NCI-H774 (cell line): ENCODE measurements around the gene MAGIX.

Experiments used
- DNase-seq: peaks from one replicate; lab custom pipeline; 2025; lab: John Stamatoyannopoulos, UW

MAGIX gene

DNA sequence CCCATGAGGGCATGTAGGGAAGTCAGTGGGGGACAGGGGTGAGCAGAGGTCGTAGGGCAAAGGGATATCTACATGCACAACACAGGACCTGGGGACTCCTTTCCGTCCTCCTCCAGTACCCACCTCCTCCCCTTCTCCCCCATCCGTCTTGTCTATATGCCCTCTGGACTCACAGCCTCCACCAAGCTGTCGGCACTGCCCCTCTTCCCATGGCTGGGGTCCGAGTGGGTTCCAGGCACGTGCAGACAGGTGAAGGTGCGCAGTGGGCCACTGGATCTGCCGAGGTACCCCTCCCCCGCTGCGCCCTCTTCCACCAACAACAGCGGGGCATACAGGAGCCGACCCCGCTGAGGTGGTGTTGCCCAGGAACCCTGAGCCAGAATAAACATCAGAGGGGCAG, 42.9 kb downstream of the MAGIX start:
- no peak for DNase-seq

DNA sequence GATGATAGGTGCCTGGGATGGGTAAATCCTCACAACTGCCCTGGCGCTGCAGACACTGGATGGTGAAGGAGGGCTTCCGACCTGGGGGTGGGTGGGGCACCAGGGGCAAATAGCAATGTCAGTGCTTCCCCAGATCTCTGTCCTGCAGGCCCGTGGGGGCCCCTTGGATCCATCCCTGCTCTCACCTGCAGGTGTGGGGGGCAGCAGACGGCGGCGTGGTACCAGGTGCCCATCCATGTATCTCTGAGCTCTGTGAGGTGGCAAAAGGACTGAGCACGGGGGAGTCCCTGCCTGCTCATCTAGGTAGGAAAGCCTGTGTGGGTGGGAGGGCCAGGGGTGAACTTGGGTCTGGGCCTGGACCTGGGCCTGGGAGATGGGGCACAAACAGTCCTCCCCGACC, 44.0 kb downstream of the MAGIX start:
- no peak for DNase-seq

DNA sequence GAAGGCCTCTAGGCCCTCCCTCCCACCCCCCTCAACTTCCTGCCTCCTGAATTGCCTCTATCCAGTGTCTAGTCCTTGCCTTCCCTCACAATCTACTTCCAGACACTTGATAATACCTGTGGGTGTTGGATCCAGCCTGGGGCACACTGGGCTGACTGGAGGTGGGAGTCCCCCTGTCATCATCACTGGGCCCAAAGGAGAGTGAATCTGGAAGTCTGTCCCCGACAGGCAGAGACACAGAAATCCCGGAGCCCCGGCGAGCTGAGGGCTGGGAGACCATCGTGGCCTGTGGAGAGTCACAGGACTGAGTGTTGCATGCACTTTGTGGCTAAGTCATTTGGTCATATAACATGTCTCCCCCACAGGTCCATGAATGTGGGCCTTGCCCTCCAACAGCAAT, 45.8 kb downstream of the MAGIX start:
- no peak for DNase-seq

DNA sequence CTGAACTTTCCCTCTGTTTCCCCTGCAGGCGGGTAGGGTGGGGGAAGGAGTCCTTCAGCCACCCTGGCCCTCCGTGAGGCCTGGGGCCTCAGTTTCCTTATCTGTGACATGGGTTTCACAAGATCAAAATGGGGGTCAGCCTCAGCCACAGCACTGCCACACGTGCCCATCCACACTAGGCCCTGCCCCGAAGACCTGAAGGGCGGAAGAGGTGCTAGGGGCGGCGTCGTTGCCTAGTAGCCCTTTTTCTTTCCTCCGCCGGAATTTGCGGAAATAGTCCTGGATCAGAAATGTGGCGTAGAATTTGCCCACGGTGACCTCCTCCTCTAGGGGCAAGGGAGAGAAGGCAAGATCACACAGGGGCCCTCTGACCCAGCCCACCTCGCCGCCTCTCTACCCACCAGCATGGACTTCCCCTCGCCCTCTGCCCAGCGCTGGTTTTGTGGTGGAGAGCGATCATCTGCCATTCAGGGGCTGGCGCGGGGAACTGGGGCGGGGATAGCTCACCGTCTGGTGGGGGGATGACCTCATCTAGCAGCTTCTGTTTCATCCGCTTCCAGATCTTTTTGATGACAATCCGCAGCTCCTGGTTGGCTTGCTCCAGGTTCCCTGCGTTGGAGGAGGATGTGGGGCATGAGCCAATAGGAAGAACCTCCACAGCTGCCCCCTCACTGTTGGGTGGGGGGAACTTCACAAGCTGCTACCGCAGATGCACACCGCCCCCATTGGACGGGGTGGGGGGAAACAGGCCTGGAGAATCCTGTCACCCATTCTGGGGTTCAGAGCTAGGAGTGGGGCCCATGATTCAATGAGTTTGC, 47.1 kb downstream of the MAGIX start:
- no peak for DNase-seq

DNA sequence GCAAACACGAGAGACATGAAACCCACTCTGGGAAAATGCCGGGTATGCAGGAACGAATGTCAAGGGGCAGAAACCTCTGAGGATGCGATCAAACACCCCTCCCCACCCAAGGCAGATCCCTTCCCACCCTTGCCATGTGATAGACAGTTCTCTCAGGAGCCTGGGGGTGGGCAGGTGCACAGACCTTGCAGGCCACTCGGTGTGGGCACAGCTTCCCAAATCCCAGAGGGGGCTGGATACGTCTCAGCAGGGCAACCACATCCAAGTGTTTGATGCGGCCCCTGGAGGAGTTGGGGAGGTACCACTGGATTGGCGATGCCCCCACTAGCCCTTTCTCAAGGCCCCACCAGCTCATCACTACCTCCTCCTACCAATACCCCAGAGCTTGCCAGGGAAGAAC, 47.8 kb downstream of the MAGIX start:
- no peak for DNase-seq

DNA sequence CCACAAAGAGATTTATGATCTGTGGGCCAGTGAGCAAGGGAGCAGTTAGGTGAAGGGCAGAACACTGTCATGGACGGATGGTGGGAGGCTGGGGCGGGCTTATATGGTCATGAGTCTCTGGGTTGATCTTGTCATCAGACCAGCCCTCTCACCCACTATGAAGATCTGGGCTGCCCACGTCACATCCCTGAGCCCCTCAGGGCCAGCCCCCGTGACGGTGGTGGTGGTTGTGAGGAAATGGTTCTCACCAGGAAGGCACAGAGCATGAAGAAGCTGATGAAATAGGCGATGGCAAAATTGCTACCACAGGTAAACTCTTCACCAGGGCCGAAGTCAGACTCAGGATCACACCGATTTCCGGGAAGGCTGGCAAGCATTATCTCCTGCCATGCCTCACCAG, 48.5 kb downstream of the MAGIX start:
- DNase-seq: no peak

DNA sequence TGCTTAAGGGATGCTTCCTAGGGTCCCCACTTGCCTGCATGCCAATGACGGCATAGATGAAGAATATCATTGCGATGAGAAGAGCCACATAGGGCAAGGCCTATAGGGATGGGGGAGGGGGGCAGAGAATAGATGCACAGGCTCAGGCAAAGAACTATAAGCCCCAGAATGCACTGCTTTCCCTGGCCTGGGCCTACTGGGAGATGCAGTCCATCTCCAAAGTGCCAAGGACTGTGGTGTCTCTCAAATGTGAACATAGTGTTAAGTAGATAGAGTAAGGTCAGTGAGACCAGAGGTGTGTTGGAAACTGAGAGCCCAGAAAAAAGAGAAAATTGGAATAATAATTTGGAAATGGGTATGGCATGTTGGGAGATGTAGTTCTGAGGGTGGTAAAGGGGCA, 49.7 kb downstream of the MAGIX start:
- DNase-seq: no peak

DNA sequence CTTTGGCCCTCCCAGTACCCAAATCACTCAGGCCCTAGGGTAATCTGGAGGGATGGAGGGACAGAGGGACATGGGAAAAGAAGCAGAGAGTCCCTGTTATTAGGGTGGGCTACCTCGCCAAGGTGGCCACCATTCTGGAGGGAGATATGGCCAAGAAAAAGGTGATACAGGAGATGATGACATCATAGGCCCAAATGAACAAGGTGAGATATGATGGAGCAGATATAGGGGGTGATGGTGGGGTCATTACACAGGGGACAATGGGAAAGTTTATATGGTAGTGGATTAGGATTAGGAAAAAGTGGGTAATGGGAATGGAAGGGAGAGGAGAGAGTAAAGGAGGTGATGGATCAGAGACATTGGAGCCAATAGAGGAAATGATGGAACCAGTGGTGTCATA, 50.3 kb downstream of the MAGIX start:
- DNase-seq: no peak

DNA sequence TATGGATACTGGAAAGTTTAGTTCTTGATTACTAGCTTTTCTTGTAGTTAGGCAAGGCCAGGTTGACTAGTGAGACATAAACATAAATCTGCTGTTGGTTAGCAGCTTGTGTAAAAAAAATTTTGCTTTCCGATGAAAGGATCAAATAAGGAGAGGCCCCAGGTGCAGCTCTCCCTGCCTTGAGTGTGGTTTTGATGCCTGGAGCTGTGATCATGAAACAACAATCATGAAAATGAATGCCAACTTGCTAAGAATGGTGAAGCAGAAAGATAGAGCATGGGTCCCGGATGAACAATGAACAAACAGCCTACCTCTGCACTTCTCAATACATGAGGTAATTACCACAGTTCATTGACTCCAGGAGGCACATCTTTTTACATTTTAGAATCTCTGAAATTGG, 51.9 kb downstream of the MAGIX start:
- DNase-seq: no peak

DNA sequence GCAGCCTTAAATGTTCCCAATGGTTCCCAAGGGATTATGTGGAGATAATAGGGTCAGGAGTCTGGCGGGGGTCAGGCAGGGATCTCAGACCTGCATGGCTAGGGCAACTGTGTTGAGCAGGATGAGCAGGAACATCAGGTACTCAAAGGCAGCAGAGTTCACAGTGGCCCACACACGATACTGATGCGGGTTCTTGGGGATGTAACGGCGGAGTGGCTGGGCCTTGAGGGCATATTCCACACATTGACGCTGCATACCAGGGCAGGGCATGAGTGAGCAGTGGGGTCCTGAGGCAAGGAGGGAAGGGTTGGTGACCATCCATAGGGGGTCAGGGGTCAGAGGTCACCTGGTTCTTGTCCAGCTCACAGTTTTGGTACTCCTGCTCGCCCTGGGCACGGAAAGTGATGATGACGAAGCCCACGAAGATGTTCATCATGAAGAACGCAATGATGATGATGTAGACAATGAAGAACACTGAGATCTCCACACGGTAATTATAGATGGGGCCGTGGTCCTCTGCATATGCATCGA, 52.5 kb downstream of the MAGIX start:
- DNase-seq: no peak
